SK-N-SH (cell line): Measurements from ENCODE around the gene KHNYN.

Experiments
- CTCF ChIP-seq: fragments of 200-600 bp; sonication (generic); IDR thresholded peaks from 2 replicates; pipeline ENCODE4 v1.6.1; 2017; ENCODE audit warnings: antibody characterized with exemption, mild to moderate bottlenecking, moderate library complexity
- EZH2phosphoT487 ChIP-seq: fragments of 200-600 bp; sonication (generic); IDR thresholded peaks from 2 replicates; pipeline ENCODE4 v1.6.1; 2017; ENCODE audit warnings: low read depth, mixed run types, mild to moderate bottlenecking, antibody characterized with exemption, moderate library complexity, borderline replicate concordance
- NFIC ChIP-seq: IDR thresholded peaks from 2 replicates; pipeline ENCODE4 v1.4.0; 2012; ENCODE audit warnings: borderline replicate concordance
- NRF1 ChIP-seq: IDR thresholded peaks from 2 replicates; pipeline ENCODE4 v1.6.1; 2012; ENCODE audit warnings: low read depth, mild to moderate bottlenecking, low read length
- POLR2AphosphoS5 ChIP-seq: IDR thresholded peaks from 2 replicates; pipeline ENCODE4 v1.6.1; 2012; ENCODE audit warnings: low read depth, low read length
- RAD21 ChIP-seq: IDR thresholded peaks from 2 replicates; pipeline ENCODE4 v1.6.1; 2012; ENCODE audit warnings: mild to moderate bottlenecking, low read length
- TF ChIP-seq, protein P1 (sequence below): IDR thresholded peaks from 2 replicates; pipeline ENCODE4 v1.6.1; 2012; ENCODE audit warnings: mild to moderate bottlenecking, low read depth, low read length, moderate library complexity
- TF ChIP-seq, protein P2 (sequence below): IDR thresholded peaks from 2 replicates; pipeline ENCODE4 v1.4.0; 2012; ENCODE audit warnings: low read depth, borderline replicate concordance
- TF ChIP-seq, protein P3 (sequence below): IDR thresholded peaks from 2 replicates; pipeline ENCODE4 v1.4.0; 2012; ENCODE audit warnings: low read depth

DNA sequence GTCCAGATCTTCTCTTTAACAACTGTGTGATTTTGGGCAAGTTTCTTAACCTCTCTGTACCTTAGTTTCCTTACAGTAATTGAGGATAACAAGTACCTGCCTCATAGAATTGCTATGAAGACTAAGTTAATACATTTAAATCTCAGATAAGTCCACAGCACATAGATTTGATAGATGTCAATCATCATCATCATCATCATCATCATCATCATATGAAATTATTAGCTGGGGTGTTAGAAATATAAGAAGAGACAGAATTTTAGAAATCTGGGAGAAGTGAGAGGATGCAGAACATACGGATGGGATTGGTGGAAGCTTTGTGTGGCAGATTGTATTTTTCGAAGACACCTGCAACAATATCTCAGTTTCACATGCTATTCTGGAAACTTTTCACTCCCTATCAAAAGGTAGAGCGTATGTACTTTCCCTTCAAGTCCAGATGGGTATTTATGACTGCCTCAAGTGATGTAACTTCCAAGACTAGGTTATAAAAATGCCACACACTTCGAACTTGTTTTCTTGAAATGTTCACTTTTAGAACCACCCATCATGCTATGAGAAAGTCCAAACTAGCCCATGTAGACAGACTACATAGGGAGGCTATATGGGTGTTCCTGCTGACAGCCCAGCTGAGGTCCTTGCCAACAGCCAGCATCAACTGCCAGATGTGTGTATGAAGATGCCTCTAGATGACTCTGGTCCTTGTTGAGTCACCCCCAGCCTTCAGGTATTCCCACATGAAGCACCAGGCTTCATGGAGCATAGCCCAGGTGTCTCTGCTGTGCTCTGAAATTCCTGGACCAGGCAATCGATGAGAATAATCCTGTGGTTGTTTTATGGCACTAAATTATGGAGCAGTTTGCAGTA is 33.5 kb downstream of the KHNYN start:
- TF ChIP-seq NFIC (no peak), CTCF (no peak), RAD21 (no peak), EZH2phosphoT487 (no peak), NRF1 (no peak), POLR2AphosphoS5 (no peak)
- TF ChIP-seq, protein P1, sequence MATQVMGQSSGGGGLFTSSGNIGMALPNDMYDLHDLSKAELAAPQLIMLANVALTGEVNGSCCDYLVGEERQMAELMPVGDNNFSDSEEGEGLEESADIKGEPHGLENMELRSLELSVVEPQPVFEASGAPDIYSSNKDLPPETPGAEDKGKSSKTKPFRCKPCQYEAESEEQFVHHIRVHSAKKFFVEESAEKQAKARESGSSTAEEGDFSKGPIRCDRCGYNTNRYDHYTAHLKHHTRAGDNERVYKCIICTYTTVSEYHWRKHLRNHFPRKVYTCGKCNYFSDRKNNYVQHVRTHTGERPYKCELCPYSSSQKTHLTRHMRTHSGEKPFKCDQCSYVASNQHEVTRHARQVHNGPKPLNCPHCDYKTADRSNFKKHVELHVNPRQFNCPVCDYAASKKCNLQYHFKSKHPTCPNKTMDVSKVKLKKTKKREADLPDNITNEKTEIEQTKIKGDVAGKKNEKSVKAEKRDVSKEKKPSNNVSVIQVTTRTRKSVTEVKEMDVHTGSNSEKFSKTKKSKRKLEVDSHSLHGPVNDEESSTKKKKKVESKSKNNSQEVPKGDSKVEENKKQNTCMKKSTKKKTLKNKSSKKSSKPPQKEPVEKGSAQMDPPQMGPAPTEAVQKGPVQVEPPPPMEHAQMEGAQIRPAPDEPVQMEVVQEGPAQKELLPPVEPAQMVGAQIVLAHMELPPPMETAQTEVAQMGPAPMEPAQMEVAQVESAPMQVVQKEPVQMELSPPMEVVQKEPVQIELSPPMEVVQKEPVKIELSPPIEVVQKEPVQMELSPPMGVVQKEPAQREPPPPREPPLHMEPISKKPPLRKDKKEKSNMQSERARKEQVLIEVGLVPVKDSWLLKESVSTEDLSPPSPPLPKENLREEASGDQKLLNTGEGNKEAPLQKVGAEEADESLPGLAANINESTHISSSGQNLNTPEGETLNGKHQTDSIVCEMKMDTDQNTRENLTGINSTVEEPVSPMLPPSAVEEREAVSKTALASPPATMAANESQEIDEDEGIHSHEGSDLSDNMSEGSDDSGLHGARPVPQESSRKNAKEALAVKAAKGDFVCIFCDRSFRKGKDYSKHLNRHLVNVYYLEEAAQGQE = no peak
- TF ChIP-seq, protein P2, sequence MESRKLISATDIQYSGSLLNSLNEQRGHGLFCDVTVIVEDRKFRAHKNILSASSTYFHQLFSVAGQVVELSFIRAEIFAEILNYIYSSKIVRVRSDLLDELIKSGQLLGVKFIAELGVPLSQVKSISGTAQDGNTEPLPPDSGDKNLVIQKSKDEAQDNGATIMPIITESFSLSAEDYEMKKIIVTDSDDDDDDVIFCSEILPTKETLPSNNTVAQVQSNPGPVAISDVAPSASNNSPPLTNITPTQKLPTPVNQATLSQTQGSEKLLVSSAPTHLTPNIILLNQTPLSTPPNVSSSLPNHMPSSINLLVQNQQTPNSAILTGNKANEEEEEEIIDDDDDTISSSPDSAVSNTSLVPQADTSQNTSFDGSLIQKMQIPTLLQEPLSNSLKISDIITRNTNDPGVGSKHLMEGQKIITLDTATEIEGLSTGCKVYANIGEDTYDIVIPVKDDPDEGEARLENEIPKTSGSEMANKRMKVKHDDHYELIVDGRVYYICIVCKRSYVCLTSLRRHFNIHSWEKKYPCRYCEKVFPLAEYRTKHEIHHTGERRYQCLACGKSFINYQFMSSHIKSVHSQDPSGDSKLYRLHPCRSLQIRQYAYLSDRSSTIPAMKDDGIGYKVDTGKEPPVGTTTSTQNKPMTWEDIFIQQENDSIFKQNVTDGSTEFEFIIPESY = no peak
- TF ChIP-seq, protein P3, sequence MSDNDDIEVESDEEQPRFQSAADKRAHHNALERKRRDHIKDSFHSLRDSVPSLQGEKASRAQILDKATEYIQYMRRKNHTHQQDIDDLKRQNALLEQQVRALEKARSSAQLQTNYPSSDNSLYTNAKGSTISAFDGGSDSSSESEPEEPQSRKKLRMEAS = no peak
